Measurements from ENCODE around the gene CAPN9.

GRCh38 chr1:230749150-230749549 lies 2.0 kb downstream of the CAPN9 start:
- TF ChIP-seq POLR2A (IDR thresholded peaks at IDR 0.05) (no peak), CTCF (IDR thresholded peaks at IDR 0.05) (no peak)
